Cardiac muscle cell (in vitro differentiated cells and primary cell): ENCODE results near the gene NF2. TPM values are rescaled to one million over a fixed set of nuclear protein-coding genes. Genes with fewer than 3 reads are reported as not detected.

ENCODE experiments used
- DNase-seq, 2 donors: peaks; one replicate each; pipeline versions ENCODE4 v3.0.0 to v3.0.0-alpha.2; 2010 to 2017; ENCODE audit warnings: low read depth in 1 of 2, low spot score in 1 of 2
- H3K27ac ChIP-seq: fragments of 200-600 bp; sonication (generic); 2 replicates; pipeline ENCODE4 v1.5.1; 2016
- H3K27me3 ChIP-seq: fragments of 200-600 bp; sonication (generic); 2 replicates; pipeline ENCODE4 v1.6.0; 2016; ENCODE audit warnings: control low read depth
- H3K36me3 ChIP-seq: fragments of 200-600 bp; sonication (generic); 2 replicates; pipeline ENCODE4 v1.5.1; 2016; ENCODE audit warnings: control low read depth
- H3K4me1 ChIP-seq: fragments of 200-600 bp; sonication (generic); 2 replicates; pipeline ENCODE4 v1.8.1; 2017; ENCODE audit warnings: low read depth, mild to moderate bottlenecking, mixed run types
- H3K4me3 ChIP-seq: fragments of 200-600 bp; sonication (generic); 2 replicates; pipeline ENCODE4 v1.5.1; 2016; ENCODE audit warnings: mild to moderate bottlenecking
- H3K9me3 ChIP-seq: fragments of 200-600 bp; sonication (generic); 2 replicates; pipeline ENCODE4 v1.5.1; 2017; ENCODE audit warnings: low read depth, mild to moderate bottlenecking, control low read depth
- polyA plus RNA-seq: library from polyadenylated mRNA; unstranded; fragments of >200 nt; fragmentation: Nextera tagmentation; extraction: Ambion mirVana; gene quantifications from 2 replicates; pipeline ENCODE4 v1.2.1, GENCODE V29; 2016
- total RNA-seq: library from RNA; depleted of rRNA; stranded (reverse); fragments of >200 nt; gene quantifications from 2 replicates; pipeline ENCODE4 v1.2.3, GENCODE V29; 2016
- TF ChIP-seq, protein P1 (sequence below): IDR thresholded peaks from 2 replicates; pipeline ENCODE4 v1.5.1; 2012; ENCODE audit warnings: low read depth, mild to moderate bottlenecking, low read length

Gene NF2
- total and polyA plus RNA-seq, 2 experiments from 2014 or later = 32.8 to 40.2 TPM

DNA sequence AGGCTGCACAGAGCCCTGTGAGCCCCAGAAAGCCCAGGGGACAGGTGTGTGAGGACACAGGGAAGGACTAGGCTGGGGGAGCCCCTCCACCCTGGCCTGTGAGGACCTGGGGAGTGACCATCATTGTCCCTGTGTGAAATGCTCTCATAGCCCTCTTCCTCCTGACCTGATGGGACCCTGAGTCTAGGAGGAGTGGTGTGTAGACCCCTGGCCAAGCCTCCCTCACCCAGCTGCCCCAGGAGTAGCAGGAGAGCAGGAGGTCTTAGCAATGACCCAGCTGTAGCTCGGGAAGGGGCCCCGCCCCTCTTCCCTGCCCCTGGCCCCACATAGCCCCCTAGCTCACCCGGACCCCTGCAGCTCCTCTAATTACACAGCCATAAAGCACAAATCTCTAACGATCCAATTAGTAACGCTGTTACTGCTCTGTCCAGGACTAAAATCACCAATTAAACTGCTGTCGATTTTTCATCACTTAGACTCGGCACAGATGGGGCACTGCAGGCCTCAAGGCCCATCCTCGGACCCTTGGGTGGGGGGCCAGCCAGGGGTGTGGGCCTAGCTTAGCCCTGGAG, 109.8 kb downstream of the NF2 start:
- Histone ChIP-seq H3K27ac (no peak overlapping the region), H3K27me3 (peaks cover 38% of the 10 kb centered on the region), H3K36me3 (no peaks in the 10 kb centered on the region), H3K9me3 (no peaks in the 10 kb centered on the region), H3K4me3 (no peak overlapping the region), H3K4me1 (no peaks in the 10 kb centered on the region)
- no peak for DNase-seq
- TF ChIP-seq, protein P1, sequence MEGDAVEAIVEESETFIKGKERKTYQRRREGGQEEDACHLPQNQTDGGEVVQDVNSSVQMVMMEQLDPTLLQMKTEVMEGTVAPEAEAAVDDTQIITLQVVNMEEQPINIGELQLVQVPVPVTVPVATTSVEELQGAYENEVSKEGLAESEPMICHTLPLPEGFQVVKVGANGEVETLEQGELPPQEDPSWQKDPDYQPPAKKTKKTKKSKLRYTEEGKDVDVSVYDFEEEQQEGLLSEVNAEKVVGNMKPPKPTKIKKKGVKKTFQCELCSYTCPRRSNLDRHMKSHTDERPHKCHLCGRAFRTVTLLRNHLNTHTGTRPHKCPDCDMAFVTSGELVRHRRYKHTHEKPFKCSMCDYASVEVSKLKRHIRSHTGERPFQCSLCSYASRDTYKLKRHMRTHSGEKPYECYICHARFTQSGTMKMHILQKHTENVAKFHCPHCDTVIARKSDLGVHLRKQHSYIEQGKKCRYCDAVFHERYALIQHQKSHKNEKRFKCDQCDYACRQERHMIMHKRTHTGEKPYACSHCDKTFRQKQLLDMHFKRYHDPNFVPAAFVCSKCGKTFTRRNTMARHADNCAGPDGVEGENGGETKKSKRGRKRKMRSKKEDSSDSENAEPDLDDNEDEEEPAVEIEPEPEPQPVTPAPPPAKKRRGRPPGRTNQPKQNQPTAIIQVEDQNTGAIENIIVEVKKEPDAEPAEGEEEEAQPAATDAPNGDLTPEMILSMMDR = no peak

DNA sequence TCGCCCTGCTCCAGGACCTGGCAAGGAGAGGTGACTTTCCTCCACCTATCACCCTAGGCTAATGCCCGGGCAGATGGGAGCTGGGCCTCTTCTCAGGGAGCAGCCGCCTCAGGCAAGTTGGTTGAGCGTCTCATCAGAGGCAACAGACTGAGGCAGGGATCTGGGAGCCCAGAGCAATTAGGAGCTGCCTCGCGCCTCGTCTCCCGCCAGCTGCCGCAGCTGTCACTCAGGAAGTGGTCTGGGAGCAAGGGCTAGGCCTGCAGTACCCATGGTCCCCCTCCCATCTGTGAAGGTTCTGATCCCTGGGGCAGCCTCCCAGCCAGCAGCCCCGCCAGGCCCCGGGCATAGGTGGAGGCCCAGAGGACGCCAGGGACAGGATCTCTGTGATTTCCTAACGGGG, 111.8 kb downstream of the NF2 start:
- Histone ChIP-seq H3K4me1 (no peaks in the 10 kb centered on the region), H3K4me3 (no peak overlapping the region), H3K9me3 (no peaks in the 10 kb centered on the region), H3K36me3 (no peaks in the 10 kb centered on the region), H3K27me3 (peaks cover 49% of the 10 kb centered on the region), H3K27ac (no peak overlapping the region)
- no peak for DNase-seq
- TF ChIP-seq, protein P1 = no peak

DNA sequence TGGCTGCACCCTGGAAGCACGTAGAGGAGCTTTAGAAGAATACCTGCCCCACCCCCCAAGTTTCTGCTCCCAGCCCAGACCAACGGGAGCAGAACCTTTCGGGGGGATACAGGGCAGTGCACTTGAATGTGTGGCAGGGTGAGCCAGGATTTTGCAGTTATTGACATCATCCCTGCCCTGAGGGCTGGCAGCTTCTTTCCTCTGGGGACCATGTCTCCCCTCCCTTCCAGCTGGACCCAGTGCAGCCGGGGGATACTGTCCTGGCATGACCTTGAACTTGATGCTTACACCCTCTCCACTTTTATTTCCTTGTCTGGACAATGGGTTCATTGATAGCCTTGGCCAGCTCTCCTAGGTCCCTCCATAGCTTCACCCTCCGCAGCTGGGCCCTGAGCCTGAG, 112.3 kb downstream of the NF2 start:
- Histone ChIP-seq H3K4me1 (no peaks in the 10 kb centered on the region), H3K27me3 (peaks cover 51% of the 10 kb centered on the region), H3K4me3 (no peak overlapping the region), H3K36me3 (no peaks in the 10 kb centered on the region), H3K27ac (no peak overlapping the region), H3K9me3 (no peaks in the 10 kb centered on the region)
- TF ChIP-seq, protein P1 = no peak
- DNase-seq = no peak

DNA sequence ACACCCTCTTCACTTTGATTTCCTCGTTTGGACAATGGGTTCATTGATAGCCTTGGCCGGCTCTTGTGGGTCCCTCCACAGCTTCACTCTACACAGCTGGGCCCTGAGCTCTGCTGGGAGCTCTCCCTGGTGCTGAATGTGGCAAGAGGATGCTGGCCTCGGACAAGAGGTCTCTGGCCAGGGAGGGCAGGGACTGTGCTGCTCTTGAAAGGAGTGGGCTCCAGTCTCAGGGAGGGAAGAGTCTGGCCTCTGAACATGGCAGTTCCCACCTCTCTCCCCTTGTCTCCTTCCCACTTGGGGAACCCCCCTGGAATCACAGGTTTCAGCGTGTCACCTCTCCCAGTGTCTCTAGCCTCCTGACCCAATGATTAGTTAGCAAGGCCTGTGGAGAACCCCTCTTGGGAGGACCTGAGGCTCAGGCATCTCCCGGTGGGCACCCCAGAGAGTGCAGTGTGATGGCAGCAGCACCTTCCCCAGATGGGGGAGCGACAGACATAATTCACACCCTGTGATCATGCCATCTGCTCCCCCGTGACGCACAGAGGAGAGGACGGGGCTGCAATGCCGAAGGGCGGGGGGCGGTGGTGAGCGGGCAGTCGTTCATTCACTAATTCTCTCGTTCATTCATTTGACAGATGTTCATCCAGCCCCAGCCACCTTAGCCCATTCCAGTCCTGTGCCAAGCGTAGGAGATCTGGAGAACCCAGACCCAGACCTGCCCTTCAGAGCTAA, 113.5 kb downstream of the NF2 start:
- H3K36me3 ChIP-seq = no peaks in the 10 kb centered on the region
- H3K4me3 ChIP-seq = no peak overlapping the region
- H3K4me1 ChIP-seq = no peaks in the 10 kb centered on the region
- TF ChIP-seq, protein P1 = no peak
- peak; percentile 88 to 91 for DNase-seq
- H3K9me3 ChIP-seq = no peaks in the 10 kb centered on the region
- H3K27ac ChIP-seq = no peak overlapping the region
- H3K27me3 ChIP-seq = peaks cover 61% of the 10 kb centered on the region

DNA sequence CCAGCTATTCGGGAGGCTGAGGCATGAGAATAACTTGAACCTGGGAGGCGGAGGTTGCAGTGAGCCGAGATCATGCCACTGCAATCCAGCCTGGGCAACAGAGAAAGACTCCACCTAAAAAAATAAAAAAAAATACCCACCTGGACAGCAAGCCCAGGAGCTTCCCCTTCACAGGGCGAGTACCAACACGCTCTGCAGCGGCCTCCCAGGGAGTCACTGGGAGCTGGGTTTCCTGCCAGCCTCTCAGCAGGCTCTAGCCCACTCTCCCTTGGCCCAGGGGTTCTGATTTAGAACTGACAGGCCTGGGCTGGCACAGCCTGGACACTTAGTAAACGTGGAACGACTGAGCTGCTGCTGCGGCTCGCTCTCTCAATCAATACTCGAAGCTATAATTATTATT, 114.4 kb downstream of the NF2 start:
- TF ChIP-seq, protein P1 = no peak
- Histone ChIP-seq H3K36me3 (no peaks in the 10 kb centered on the region), H3K9me3 (no peaks in the 10 kb centered on the region), H3K4me1 (no peaks in the 10 kb centered on the region), H3K27ac (no peak overlapping the region), H3K27me3 (peaks cover 69% of the 10 kb centered on the region), H3K4me3 (no peak overlapping the region)
- no peak for DNase-seq
